Activated CD8-positive, alpha-beta T cell treated with anti-CD3 and anti-CD28 coated beads for 36 hours (primary cell): ENCODE data around the gene BRD3OS. TPM values are rescaled to one million over a fixed set of nuclear protein-coding genes. Genes with fewer than 3 reads are reported as not detected.

Experiments
- ATAC-seq: fragments of 200-7000 bp; cut with Tn5 transposase; one replicate; pipeline ENCODE4 v1.10.0; 2021; ENCODE audit warnings: mild to moderate bottlenecking, moderate library complexity
- CTCF ChIA-PET: fragments of 350-600 bp; sonication (Branson Sonifier 250); formaldehyde crosslinking; loops from one replicate; lab custom pipeline; 2021; ENCODE audit warnings: antibody characterized with exemption; lab: Charles Lee
- POLR2A ChIA-PET: fragments of 350-600 bp; sonication (Branson Sonifier 250); formaldehyde crosslinking; loops from one replicate; lab custom pipeline; 2021; ENCODE audit warnings: antibody characterized with exemption; lab: Charles Lee
- DNase-seq: peaks from one replicate; pipeline ENCODE4 v3.0.0-alpha.2; 2020
- H3K27ac Mint-ChIP-seq: one replicate; pipeline ENCODE4 v1.8.0; 2021; ENCODE audit warnings: mild to moderate bottlenecking, mixed read lengths
- H3K27me3 Mint-ChIP-seq: one replicate; pipeline ENCODE4 v1.8.0; 2021; ENCODE audit warnings: mixed read lengths
- H3K36me3 Mint-ChIP-seq: one replicate; pipeline ENCODE4 v1.8.0; 2021; ENCODE audit warnings: low read depth, mixed read lengths
- H3K4me1 Mint-ChIP-seq: one replicate; pipeline ENCODE4 v1.8.0; 2021; ENCODE audit warnings: low read depth, mixed read lengths
- H3K4me3 Mint-ChIP-seq: one replicate; pipeline ENCODE4 v1.8.0; 2021; ENCODE audit warnings: mild to moderate bottlenecking, moderate library complexity, mixed read lengths
- H3K9me3 Mint-ChIP-seq: one replicate; pipeline ENCODE4 v1.8.0; 2021; ENCODE audit warnings: mixed read lengths
- intact Hi-C: fragments of 100-400 bp; cut with micrococcal nuclease; formaldehyde crosslinking; loops from one replicate; pipeline ENCODE4 v1.10.0; 2022
- total RNA-seq, 2 experiments: library from RNA; stranded (reverse); gene quantifications; one replicate each; pipeline ENCODE4 v1.2.3, GENCODE V29; 2021
- TF ChIP-seq, protein P1 (sequence below): fragments of 200-600 bp; IDR thresholded peaks from one replicate; pipeline ENCODE4 v1.8.0; 2022; ENCODE audit warnings: antibody characterized with exemption, mild to moderate bottlenecking

The BRD3OS gene
- total RNA-seq, 2 experiments from 2014 or later: 8.1 to 8.2 TPM

DNA sequence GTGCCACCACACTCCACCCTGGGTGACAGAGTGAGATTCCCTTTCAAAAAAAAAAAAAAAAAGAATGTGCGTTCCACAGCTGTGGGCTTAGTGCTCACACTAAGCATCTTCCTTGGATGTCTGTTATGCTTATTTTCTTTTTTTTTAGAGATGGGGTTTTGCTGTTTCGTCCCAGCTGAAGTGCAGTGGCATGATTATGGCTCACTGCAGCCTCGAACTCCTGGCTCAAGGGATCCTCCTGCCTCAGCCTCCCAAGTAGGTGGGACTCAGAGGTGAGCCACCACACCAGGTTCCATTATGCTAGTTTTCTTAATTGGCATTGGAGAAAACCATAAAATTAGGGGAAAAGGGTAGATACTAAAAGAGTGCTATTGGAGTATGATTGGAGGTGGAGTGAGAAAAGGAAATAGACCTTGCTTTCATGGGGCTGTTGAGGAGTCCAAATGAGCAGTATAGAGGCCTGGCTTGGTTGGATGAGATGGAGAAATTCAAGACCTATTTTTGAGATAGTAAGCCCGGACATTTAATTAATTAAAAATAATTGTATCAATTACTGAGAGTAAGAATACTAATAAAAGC, 978 bp upstream of the BRD3OS start:
- Mint-ChIP-seq H3K27me3 (no peaks in the 10 kb centered on the region), H3K9me3 (no peaks in the 10 kb centered on the region), H3K27ac (no peak overlapping the region), H3K4me3 (peak overlapping the region; percentile 6), H3K4me1 (peaks cover 5% of the 10 kb centered on the region), H3K36me3 (no peaks in the 10 kb centered on the region)
- TF ChIP-seq, protein P1, sequence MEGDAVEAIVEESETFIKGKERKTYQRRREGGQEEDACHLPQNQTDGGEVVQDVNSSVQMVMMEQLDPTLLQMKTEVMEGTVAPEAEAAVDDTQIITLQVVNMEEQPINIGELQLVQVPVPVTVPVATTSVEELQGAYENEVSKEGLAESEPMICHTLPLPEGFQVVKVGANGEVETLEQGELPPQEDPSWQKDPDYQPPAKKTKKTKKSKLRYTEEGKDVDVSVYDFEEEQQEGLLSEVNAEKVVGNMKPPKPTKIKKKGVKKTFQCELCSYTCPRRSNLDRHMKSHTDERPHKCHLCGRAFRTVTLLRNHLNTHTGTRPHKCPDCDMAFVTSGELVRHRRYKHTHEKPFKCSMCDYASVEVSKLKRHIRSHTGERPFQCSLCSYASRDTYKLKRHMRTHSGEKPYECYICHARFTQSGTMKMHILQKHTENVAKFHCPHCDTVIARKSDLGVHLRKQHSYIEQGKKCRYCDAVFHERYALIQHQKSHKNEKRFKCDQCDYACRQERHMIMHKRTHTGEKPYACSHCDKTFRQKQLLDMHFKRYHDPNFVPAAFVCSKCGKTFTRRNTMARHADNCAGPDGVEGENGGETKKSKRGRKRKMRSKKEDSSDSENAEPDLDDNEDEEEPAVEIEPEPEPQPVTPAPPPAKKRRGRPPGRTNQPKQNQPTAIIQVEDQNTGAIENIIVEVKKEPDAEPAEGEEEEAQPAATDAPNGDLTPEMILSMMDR: no peak
- intact Hi-C loops: no loop called here
- ATAC-seq (no peak), DNase-seq (no peak)
- CTCF ChIA-PET: interaction anchor here (2.5 kb wide), 1 partner anchor 30 kb away, joined by 15 read pairs; no protein-coding TSS in a partner anchor
- POLR2A ChIA-PET: no interaction called here

GRCh38 chr9:134025606-134026541, 593 bp downstream of the BRD3OS start:
- Mint-ChIP-seq H3K27ac (no peak overlapping the region), H3K9me3 (no peaks in the 10 kb centered on the region), H3K4me1 (peaks cover 5% of the 10 kb centered on the region), H3K4me3 (peak overlapping the region; percentile 77), H3K27me3 (no peaks in the 10 kb centered on the region), H3K36me3 (peaks cover 2% of the 10 kb centered on the region)
- peak; percentile 18 for ATAC-seq
- peak; percentile 64 for DNase-seq
- POLR2A ChIA-PET: interaction anchor here (1.2 to 2.8 kb wide), 3 partner anchors 10 to 110 kb away, joined by 3 to 20 read pairs (median 5); partner anchors contain the start of gene WDR5
- intact Hi-C loops: loop anchor here (5.0 kb wide), 1 partner anchor 41 kb away; the partner anchor contains the start of gene BRD3
- CTCF ChIA-PET: interaction anchor here (1.0 to 2.5 kb wide), 5 partner anchors 30 to 244 kb away, joined by 3 to 15 read pairs (median 3); no protein-coding TSS in a partner anchor
- TF ChIP-seq, protein P1: peak; percentile 44

- intact Hi-C loops: loop anchor here (5.0 kb wide), 1 partner anchor 41 kb away; the partner anchor contains the start of gene BRD3
- Mint-ChIP-seq H3K27ac (no peak overlapping the region), H3K4me3 (peak overlapping the region; percentile 77), H3K36me3 (peaks cover 2% of the 10 kb centered on the region), H3K27me3 (no peaks in the 10 kb centered on the region), H3K4me1 (peaks cover 5% of the 10 kb centered on the region), H3K9me3 (no peaks in the 10 kb centered on the region)
- ChIA-PET POLR2A (interaction anchor here (1.2 to 2.8 kb wide), 2 partner anchors 10 to 40 kb away, joined by 3 to 20 read pairs; no protein-coding TSS in a partner anchor), CTCF (interaction anchor here (0.6 to 1.4 kb wide), 3 partner anchors 29 to 245 kb away, joined by 3 read pairs; no protein-coding TSS in a partner anchor)
- DNase-seq (no peak), ATAC-seq (no peak)
- TF ChIP-seq, protein P1: no peak
Measured at GRCh38 chr9:134026581-134026980, 1.3 kb downstream of the BRD3OS start.

DNA sequence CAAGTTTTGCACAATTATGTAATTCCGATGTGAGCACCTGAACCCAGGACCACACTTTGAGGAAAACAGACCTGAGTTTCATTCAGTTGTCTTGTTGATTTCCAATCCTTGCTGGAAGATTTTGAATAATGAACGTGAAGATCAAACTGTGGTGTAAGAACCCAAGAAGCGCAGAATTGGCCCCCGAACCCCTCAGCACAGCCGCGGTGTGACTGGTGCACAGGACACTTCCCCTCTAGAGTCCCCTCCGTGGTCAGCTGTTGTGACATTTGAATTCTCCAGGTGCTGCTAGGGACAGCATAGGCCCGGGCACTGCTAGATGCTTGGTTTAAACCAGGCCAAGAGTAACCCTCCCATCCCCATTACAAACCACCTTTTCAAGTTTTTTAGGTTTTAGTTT, 1.7 kb downstream of the BRD3OS start:
- H3K36me3 Mint-ChIP-seq: peaks cover 2% of the 10 kb centered on the region
- H3K27me3 Mint-ChIP-seq: no peaks in the 10 kb centered on the region
- TF ChIP-seq, protein P1: no peak
- peak overlapping the region; percentile 77 for H3K4me3 Mint-ChIP-seq
- POLR2A ChIA-PET: interaction anchor here (1.2 to 2.8 kb wide), 2 partner anchors 9 to 39 kb away, joined by 3 to 20 read pairs; no protein-coding TSS in a partner anchor
- intact Hi-C loops: loop anchor here (5.0 kb wide), 1 partner anchor 40 kb away; the partner anchor contains the start of gene BRD3
- peaks cover 5% of the 10 kb centered on the region for H3K4me1 Mint-ChIP-seq
- DNase-seq (no peak), ATAC-seq (no peak)
- H3K27ac Mint-ChIP-seq: no peak overlapping the region
- no peaks in the 10 kb centered on the region for H3K9me3 Mint-ChIP-seq
- CTCF ChIA-PET: interaction anchor here (0.6 kb wide), 1 partner anchor 33 kb away, joined by 3 read pairs; no protein-coding TSS in a partner anchor
